Measurements from ENCODE around the gene PTPMT1.
A peak's percentile ranks its signal among the peaks of the same experiment; 100 is the strongest.

PTPMT1 gene

DNA sequence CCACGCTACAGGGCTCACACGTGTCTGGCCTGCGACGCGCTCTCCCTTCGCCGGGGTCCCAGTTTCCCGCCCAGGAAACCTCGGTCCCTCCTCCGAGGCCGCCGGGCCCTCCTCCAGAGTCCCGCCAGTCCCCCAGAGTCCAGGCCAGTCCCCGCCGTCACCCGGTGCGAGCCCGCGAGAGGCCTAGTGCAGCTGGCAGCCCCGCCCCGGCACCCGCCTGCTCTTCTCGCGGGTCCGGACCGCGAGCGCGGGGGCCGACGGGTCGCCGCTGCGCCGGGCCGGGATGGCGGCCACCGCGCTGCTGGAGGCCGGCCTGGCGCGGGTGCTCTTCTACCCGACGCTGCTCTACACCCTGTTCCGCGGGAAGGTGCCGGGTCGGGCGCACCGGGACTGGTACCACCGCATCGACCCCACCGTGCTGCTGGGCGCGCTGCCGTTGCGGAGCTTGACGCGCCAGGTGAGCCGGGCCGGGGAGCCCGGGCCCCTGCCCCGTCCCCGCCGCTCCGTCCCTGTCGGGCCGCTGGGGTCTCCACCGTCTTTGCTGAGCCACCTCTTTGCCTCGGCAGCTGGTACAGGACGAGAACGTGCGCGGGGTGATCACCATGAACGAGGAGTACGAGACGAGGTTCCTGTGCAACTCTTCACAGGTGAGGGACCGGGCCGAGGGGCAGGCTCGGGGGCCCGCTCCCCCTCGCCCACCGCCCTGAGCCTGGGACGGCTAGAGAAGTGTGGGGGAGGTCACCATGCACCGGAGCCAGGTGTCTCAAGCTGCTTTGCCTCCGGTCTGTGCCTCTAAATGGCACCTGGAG, at the start of gene PTPMT1:
PTPMT1 (plus strand) TSS at position 260 of the 809 bp plus-strand sequence; CDS start at position 284, 24 bp downstream.
- Histone ChIP-seq H3K9me2 (replicated peaks; ENCODE audit: insufficient read depth, low read length) (no peaks in the 10 kb centered on the region), H3K79me2 (ENCODE audit: low read length) (peaks cover 43% of the 10 kb centered on the region), H3K27me3 (replicated peaks; ENCODE audit: insufficient read depth, low read length) (no peaks in the 10 kb centered on the region), H3K9me3 (replicated peaks; ENCODE audit: insufficient read depth, low read length) (no peaks in the 10 kb centered on the region), H3K4me2 (ENCODE audit: low read depth, low read length) (peak within 1 kb of the TSS; percentile 85), H3K27ac (ENCODE audit: low read length) (no peak within 1 kb of the TSS; the same call in 1 of the 2 replicates), H4K20me1 (ENCODE audit: insufficient read depth, low read length) (no peaks in the 10 kb centered on the region), H3K36me3 (replicated peaks; ENCODE audit: insufficient read depth, low read length) (no peaks in the 10 kb centered on the region), H3K9ac (ENCODE audit: low read length) (peak within 1 kb of the TSS; percentile 92), H3K4me3 (ENCODE audit: low read length) (peak within 1 kb of the TSS; percentile 98), H3F3A (ENCODE audit: insufficient read depth, low read length) (no peaks in the 10 kb centered on the region), H2AFZ (ENCODE audit: low read length) (peak within 1 kb of the TSS; percentile 97), H3K4me1 (ENCODE audit: low read length) (peaks cover 8% of the 10 kb centered on the region; the same call in 1 of the 2 replicates)
- peak; percentile 66 for DNase-seq
- TF ChIP-seq CTCF (IDR thresholded peaks at IDR 0.05; ENCODE audit: low read length) (no peak), EZH2 (optimal IDR thresholded peaks at IDR 0.05; ENCODE audit: low read depth, low read length) (no peak), EZH2phosphoT487 (IDR thresholded peaks at IDR 0.05; ENCODE audit: low read length) (no peak)

GRCh38 chr11:47516155-47516554, 49.2 kb upstream of the PTPMT1 start:
- no peak for DNase-seq
- H3K27me3 ChIP-seq (replicated peaks; ENCODE audit: insufficient read depth, low read length), result no peaks in the 10 kb centered on the region
- H3K9ac ChIP-seq (ENCODE audit: low read length), result no peak overlapping the region
- H3K4me3 ChIP-seq (ENCODE audit: low read length), result no peak overlapping the region
- no peaks in the 10 kb centered on the region for H3K9me2 ChIP-seq (replicated peaks; ENCODE audit: insufficient read depth, low read length)
- H4K20me1 ChIP-seq (ENCODE audit: insufficient read depth, low read length), result peaks cover 15% of the 10 kb centered on the region; the same call in 1 of the 2 replicates
- 0 out of 2 replicates have a peak, but pooled peaks cover 2% of the 10 kb centered on the region for H3F3A ChIP-seq (ENCODE audit: insufficient read depth, low read length)
- no peak for TF ChIP-seq EZH2 (optimal IDR thresholded peaks at IDR 0.05; ENCODE audit: low read depth, low read length)
- TF ChIP-seq EZH2phosphoT487 (IDR thresholded peaks at IDR 0.05; ENCODE audit: low read length), result no peak
- no peak for TF ChIP-seq CTCF (IDR thresholded peaks at IDR 0.05; ENCODE audit: low read length)
- H3K4me2 ChIP-seq (ENCODE audit: low read depth, low read length), result no peak overlapping the region
- H3K36me3 ChIP-seq (replicated peaks; ENCODE audit: insufficient read depth, low read length), result no peaks in the 10 kb centered on the region
- H3K27ac ChIP-seq (ENCODE audit: low read length), result no peak overlapping the region
- peaks cover 98% of the 10 kb centered on the region for H3K79me2 ChIP-seq (ENCODE audit: low read length)
- H3K9me3 ChIP-seq (replicated peaks; ENCODE audit: insufficient read depth, low read length), result no peaks in the 10 kb centered on the region
- no peak overlapping the region for H2AFZ ChIP-seq (ENCODE audit: low read length)
- H3K4me1 ChIP-seq (ENCODE audit: low read length), result peaks cover 7% of the 10 kb centered on the region

GRCh38 chr11:47516984-47517853, 48.2 kb upstream of the PTPMT1 start:
- H3K27ac ChIP-seq (ENCODE audit: low read length), result no peak overlapping the region
- no peaks in the 10 kb centered on the region for H3K9me2 ChIP-seq (replicated peaks; ENCODE audit: insufficient read depth, low read length)
- H4K20me1 ChIP-seq (ENCODE audit: insufficient read depth, low read length), result peaks cover 15% of the 10 kb centered on the region; the same call in 1 of the 2 replicates
- H3K27me3 ChIP-seq (replicated peaks; ENCODE audit: insufficient read depth, low read length), result no peaks in the 10 kb centered on the region
- no peaks in the 10 kb centered on the region for H3K9me3 ChIP-seq (replicated peaks; ENCODE audit: insufficient read depth, low read length)
- H3K9ac ChIP-seq (ENCODE audit: low read length), result no peak overlapping the region
- 0 out of 2 replicates have a peak, but pooled peaks cover 2% of the 10 kb centered on the region for H3F3A ChIP-seq (ENCODE audit: insufficient read depth, low read length)
- no peak overlapping the region for H3K4me2 ChIP-seq (ENCODE audit: low read depth, low read length)
- H2AFZ ChIP-seq (ENCODE audit: low read length), result no peak overlapping the region
- no peak for TF ChIP-seq CTCF (IDR thresholded peaks at IDR 0.05; ENCODE audit: low read length)
- no peak for TF ChIP-seq EZH2phosphoT487 (IDR thresholded peaks at IDR 0.05; ENCODE audit: low read length)
- no peak for TF ChIP-seq EZH2 (optimal IDR thresholded peaks at IDR 0.05; ENCODE audit: low read depth, low read length)
- DNase-seq, result no peak
- no peaks in the 10 kb centered on the region for H3K36me3 ChIP-seq (replicated peaks; ENCODE audit: insufficient read depth, low read length)
- H3K79me2 ChIP-seq (ENCODE audit: low read length), result peaks cover 98% of the 10 kb centered on the region
- peaks cover 7% of the 10 kb centered on the region for H3K4me1 ChIP-seq (ENCODE audit: low read length)
- H3K4me3 ChIP-seq (ENCODE audit: low read length), result no peak overlapping the region
